Measurements from ENCODE around the gene MKRN2OS. TPM values are rescaled to one million over a fixed set of nuclear protein-coding genes. Genes with fewer than 3 reads are reported as not detected.

The MKRN2OS gene
- total and polyA plus RNA-seq, 10 of the 15 experiments (the other 5 are each of a cell fraction or from before 2014, with no cell fraction given): 0.20 to 1.0 (median 0.40) TPM; not detected in 4

DNA sequence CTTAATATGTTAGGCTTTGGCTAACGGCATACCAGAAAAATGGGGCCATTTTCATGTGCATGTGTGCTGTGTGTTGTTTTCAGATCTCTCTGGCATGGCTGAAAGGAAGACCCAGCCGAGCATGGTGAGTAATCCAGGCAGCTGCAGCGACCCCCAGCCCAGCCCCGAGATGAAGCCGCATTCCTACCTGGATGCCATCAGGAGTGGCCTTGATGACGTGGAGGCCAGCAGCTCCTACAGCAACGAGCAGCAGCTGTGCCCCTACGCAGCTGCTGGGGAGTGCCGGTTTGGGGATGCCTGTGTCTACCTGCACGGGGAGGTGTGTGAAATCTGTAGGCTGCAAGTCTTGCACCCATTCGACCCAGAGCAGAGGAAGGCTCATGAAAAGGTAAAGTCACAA lies 26.7 kb upstream of the MKRN2OS start:
- Histone ChIP-seq H3K27me3 (replicated peaks in 1 of 2; ENCODE audit: control insufficient read depth in 2 of 2, insufficient read depth in 2 of 2, low read length in 1 of 2) (no peaks in the 10 kb centered on the region), H3K36me3 (ENCODE audit: control insufficient read depth in 2 of 2, insufficient read depth in 2 of 2, low read length in 1 of 2) (peaks cover 29 to 32% of the 10 kb centered on the region in 2 experiments), H2AFZ (ENCODE audit: control insufficient read depth, low read depth, low read length) (no peak overlapping the region), H3K79me2 (ENCODE audit: control insufficient read depth, insufficient read depth, low read length) (peaks cover 13% of the 10 kb centered on the region), H3K9ac (ENCODE audit: control insufficient read depth, insufficient read depth, low read length) (no peak overlapping the region), H3K27ac (ENCODE audit: control insufficient read depth, insufficient read depth) (no peak overlapping the region), H3K4me1 (ENCODE audit: control insufficient read depth, insufficient read depth, low read length) (no peaks in the 10 kb centered on the region), H3K4me3 (no peak overlapping the region), H4K20me1 (ENCODE audit: control insufficient read depth, insufficient read depth) (no peaks in the 10 kb centered on the region), H3K9me3 (replicated peaks; ENCODE audit: control insufficient read depth, insufficient read depth, low read length) (peaks cover under 1% of the 10 kb centered on the region; the same call in 2 of the 3 replicates), H3K4me2 (ENCODE audit: control insufficient read depth, insufficient read depth) (no peak overlapping the region)
- ChIA-PET CTCF (no interaction called here), SMC1A (ENCODE audit: uncharacterized antibody, unreplicated experiment) (no interaction called here), POLR2A (no interaction called here), RAD21 (ENCODE audit: unreplicated experiment) (no interaction called here)
- in situ Hi-C loops (cut with MboI) (no loop called here), intact Hi-C loops (cut with micrococcal nuclease; ENCODE audit: unreplicated experiment) (no loop called here)
- no peak for DNase-seq (ENCODE audit: low read depth, low spot score)
- WGBS (ENCODE audit: insufficient coverage, insufficient replicate concordance, low lambda C conversion rate, missing lambda C conversion rate): 97% methylated on average over 11 of the region's 11 CpGs
- no peak for ATAC-seq
- TF ChIP-seq RBBP5 (conservative IDR thresholded peaks at IDR 0.05) (no peak), SUPT20H (IDR thresholded peaks at IDR 0.05; ENCODE audit: borderline replicate concordance, control insufficient read depth, low read depth, low read length) (no peak), POLR2A (IDR thresholded peaks at IDR 0.05; ENCODE audit: low read depth, low read length) (no peak), NR2C2 (IDR thresholded peaks at IDR 0.05; ENCODE audit: borderline replicate concordance, control insufficient read depth, insufficient read length, low read depth) (no peak), RUNX3 (IDR thresholded peaks at IDR 0.05; ENCODE audit: low read length) (no peak), ZBED1 (IDR thresholded peaks at IDR 0.05; ENCODE audit: borderline replicate concordance) (no peak)
- no peak for FAIRE-seq
- BruUV-seq (replicated peaks): no TSS peak

DNA sequence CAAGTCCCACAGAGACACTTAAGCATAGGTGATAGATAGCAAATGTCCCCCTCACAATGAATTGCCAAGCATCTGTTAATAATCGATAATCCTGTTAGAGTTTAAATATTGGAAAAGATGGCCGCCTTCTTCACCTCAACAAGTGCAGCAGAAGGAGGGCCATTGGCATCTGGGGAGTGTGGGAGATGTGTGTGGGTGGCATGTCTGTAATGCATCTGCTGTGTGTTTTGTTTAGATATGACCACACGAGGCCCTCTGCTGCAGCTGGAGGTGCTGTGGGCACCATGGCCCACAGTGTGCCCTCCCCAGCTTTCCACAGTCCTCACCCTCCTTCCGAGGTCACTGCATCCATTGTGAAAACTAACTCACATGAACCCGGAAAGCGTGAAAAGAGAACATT lies 24.5 kb upstream of the MKRN2OS start:
- TF ChIP-seq, protein P1, sequence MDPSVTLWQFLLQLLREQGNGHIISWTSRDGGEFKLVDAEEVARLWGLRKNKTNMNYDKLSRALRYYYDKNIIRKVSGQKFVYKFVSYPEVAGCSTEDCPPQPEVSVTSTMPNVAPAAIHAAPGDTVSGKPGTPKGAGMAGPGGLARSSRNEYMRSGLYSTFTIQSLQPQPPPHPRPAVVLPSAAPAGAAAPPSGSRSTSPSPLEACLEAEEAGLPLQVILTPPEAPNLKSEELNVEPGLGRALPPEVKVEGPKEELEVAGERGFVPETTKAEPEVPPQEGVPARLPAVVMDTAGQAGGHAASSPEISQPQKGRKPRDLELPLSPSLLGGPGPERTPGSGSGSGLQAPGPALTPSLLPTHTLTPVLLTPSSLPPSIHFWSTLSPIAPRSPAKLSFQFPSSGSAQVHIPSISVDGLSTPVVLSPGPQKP (IDR thresholded peaks at IDR 0.05; ENCODE audit: low read depth, low read length): no peak
- TF ChIP-seq, protein P2, sequence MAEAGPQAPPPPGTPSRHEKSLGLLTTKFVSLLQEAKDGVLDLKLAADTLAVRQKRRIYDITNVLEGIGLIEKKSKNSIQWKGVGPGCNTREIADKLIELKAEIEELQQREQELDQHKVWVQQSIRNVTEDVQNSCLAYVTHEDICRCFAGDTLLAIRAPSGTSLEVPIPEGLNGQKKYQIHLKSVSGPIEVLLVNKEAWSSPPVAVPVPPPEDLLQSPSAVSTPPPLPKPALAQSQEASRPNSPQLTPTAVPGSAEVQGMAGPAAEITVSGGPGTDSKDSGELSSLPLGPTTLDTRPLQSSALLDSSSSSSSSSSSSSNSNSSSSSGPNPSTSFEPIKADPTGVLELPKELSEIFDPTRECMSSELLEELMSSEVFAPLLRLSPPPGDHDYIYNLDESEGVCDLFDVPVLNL (IDR thresholded peaks at IDR 0.05; ENCODE audit: low read depth, low read length): no peak
- no peak for TF ChIP-seq IRF4 (IDR thresholded peaks at IDR 0.05; ENCODE audit: low read depth, low read length)
- no peak for TF ChIP-seq ESRRA (IDR thresholded peaks at IDR 0.05; ENCODE audit: low read length)
- no peak for TF ChIP-seq ETV6 (conservative IDR thresholded peaks at IDR 0.05 in 1 of 2, IDR thresholded peaks at IDR 0.05 in 1 of 2; ENCODE audit: borderline replicate concordance in 1 of 2, low read depth in 1 of 2)
- TF ChIP-seq RCOR1 (conservative IDR thresholded peaks at IDR 0.05; ENCODE audit: low read depth, low read length): no peak
- TF ChIP-seq CBX3 (IDR thresholded peaks at IDR 0.05; ENCODE audit: borderline replicate concordance, low read depth): no peak
- Histone ChIP-seq H3K9me3 (replicated peaks; ENCODE audit: control insufficient read depth, insufficient read depth, low read length) (peaks cover 10% of the 10 kb centered on the region; the same call in 2 of the 3 replicates), H3K27ac (ENCODE audit: control insufficient read depth, insufficient read depth) (no peak overlapping the region), H4K20me1 (ENCODE audit: control insufficient read depth, insufficient read depth) (no peaks in the 10 kb centered on the region), H3K79me2 (ENCODE audit: control insufficient read depth, insufficient read depth, low read length) (peaks cover 32% of the 10 kb centered on the region), H3K4me2 (ENCODE audit: control insufficient read depth, insufficient read depth) (no peak overlapping the region), H3K4me3 (no peak overlapping the region), H3K36me3 (ENCODE audit: control insufficient read depth in 2 of 2, insufficient read depth in 2 of 2, low read length in 1 of 2) (peaks cover 16 to 27% of the 10 kb centered on the region in 2 experiments), H2AFZ (ENCODE audit: control insufficient read depth, low read depth, low read length) (no peak overlapping the region), H3K4me1 (ENCODE audit: control insufficient read depth, insufficient read depth, low read length) (peaks cover 6% of the 10 kb centered on the region; the same call in 1 of the 2 replicates), H3K9ac (ENCODE audit: control insufficient read depth, insufficient read depth, low read length) (no peak overlapping the region), H3K27me3 (replicated peaks in 1 of 2; ENCODE audit: control insufficient read depth in 2 of 2, insufficient read depth in 2 of 2, low read length in 1 of 2) (no peaks in the 10 kb centered on the region)
- DNase-seq (ENCODE audit: low read depth, low spot score) (no peak), FAIRE-seq (no peak), ATAC-seq (no peak)
- CTCF ChIA-PET: interaction anchor here (1.5 kb wide), 1 partner anchor 45 kb away, joined by 3 read pairs; no protein-coding TSS in a partner anchor
- RAD21 ChIA-PET (ENCODE audit: unreplicated experiment): no interaction called here
- intact Hi-C loops (cut with micrococcal nuclease; ENCODE audit: unreplicated experiment): no loop called here
- 82% methylated on average over 6 of the region's 6 CpGs for WGBS (ENCODE audit: insufficient coverage, insufficient replicate concordance, low lambda C conversion rate, missing lambda C conversion rate)
- no TSS peak for BruUV-seq (replicated peaks)
- SMC1A ChIA-PET (ENCODE audit: uncharacterized antibody, unreplicated experiment): no interaction called here
- POLR2A ChIA-PET: no interaction called here
- in situ Hi-C loops (cut with MboI): no loop called here
